Fibroblast of the aortic adventitia (primary cell): ENCODE measurements around the gene CAVIN1. TPM values are rescaled to one million over a fixed set of nuclear protein-coding genes. Genes with fewer than 3 reads are reported as not detected.
"Not testable (repeated sequence)": the region's sequence is repeated elsewhere in the genome, so short reads cannot be mapped to it uniquely, and the experiment has no call there.

ENCODE experiments used
- DNase-seq: peaks from one replicate; pipeline ENCODE4 v3.0.0-alpha.2; 2010; ENCODE audit warnings: low read depth
- H3K4me3 ChIP-seq: 2 replicates; pipeline ENCODE4 v1.5.1; 2011; ENCODE audit warnings: low read depth, mild to moderate bottlenecking, control low read depth, low read length, moderate library complexity
- total RNA-seq: library from RNA; depleted of rRNA; stranded (reverse); fragments of >200 nt; gene quantifications from 2 replicates; pipeline ENCODE4 v1.2.3, GENCODE V29; 2012; ENCODE audit warnings: low replicate concordance
- TF ChIP-seq, protein P1 (sequence below): IDR thresholded peaks from 2 replicates; pipeline ENCODE4 v1.5.1; 2011; ENCODE audit warnings: mild to moderate bottlenecking, low read length, control low read depth, inconsistent platforms; ENCODE audit not compliant: insufficient read depth

Gene CAVIN1
- total RNA-seq, 1 donor: 721 TPM

DNA sequence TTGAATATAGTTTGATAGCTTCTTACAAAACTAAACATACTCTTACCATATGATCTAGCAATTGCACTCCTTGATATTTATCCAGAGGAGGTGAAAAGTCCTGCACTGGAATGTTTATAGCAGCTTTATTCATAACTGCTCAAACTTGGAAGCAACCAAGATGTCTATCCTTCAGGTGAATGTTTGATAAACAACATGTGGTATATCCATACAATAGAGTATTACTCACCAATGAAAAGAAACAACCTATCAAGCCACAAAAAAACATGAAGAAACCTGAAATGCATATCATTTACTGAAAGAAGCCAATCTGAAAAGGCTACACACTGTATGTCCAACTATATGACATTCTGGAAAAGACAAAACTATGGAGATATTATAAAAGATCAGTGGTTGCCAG lies 50.9 kb downstream of the CAVIN1 start:
- no peak overlapping the region for H3K4me3 ChIP-seq
- TF ChIP-seq, protein P1, sequence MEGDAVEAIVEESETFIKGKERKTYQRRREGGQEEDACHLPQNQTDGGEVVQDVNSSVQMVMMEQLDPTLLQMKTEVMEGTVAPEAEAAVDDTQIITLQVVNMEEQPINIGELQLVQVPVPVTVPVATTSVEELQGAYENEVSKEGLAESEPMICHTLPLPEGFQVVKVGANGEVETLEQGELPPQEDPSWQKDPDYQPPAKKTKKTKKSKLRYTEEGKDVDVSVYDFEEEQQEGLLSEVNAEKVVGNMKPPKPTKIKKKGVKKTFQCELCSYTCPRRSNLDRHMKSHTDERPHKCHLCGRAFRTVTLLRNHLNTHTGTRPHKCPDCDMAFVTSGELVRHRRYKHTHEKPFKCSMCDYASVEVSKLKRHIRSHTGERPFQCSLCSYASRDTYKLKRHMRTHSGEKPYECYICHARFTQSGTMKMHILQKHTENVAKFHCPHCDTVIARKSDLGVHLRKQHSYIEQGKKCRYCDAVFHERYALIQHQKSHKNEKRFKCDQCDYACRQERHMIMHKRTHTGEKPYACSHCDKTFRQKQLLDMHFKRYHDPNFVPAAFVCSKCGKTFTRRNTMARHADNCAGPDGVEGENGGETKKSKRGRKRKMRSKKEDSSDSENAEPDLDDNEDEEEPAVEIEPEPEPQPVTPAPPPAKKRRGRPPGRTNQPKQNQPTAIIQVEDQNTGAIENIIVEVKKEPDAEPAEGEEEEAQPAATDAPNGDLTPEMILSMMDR: no peak
- DNase-seq: no peak

GRCh38 chr17:42368797-42369561 lies 54.1 kb downstream of the CAVIN1 start:
- not testable (repeated sequence) for H3K4me3 ChIP-seq, DNase-seq

- DNase-seq, H3K4me3 ChIP-seq: not testable (repeated sequence)
Observed at GRCh38 chr17:42368310-42368709, 54.7 kb downstream of the CAVIN1 start.

DNA sequence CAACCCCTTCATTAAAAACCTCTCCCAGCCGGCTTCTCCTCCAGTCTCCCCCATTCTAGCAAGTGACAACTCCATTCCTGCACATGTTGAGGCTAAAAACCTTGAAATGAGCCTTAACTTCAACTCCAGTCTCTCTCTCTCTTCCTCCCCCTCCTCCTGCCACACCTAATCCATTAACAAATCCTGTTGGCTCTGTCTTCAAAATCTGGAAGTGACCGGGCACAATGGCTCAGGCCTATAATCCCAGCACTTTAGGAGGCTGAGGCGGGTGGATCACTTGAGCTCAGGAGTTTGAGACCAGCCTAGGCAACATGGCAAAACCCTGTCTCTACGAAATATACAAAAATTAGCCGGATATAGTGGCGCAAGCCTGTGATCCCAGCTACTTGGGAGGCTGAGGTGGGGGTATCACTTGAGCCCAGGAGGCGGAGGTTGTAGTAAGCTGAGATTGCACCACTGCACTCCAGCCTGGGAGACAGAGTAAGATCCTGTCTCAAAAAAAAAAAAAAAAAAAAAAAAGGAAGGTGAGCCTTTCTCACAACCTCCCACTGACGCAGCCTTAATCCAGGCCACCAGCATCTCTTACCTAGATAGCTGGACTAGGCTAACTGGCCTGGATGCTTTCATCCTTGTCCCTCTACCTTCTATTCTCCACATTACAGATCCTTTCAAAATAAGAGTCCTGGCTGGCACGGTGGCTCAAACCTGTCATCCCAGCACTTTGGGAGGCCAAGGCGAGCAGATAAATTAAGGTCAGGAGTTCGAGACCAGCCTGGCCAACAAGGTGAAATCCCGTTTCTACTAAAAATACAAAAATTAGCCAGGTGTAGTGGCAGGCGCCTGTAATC lies 56.7 kb downstream of the CAVIN1 start:
- not testable (repeated sequence) for DNase-seq, H3K4me3 ChIP-seq

GRCh38 chr17:42365136-42365535 lies 57.9 kb downstream of the CAVIN1 start:
- no peak overlapping the region for H3K4me3 ChIP-seq
- TF ChIP-seq, protein P1: no peak
- peak; percentile 81 for DNase-seq

DNA sequence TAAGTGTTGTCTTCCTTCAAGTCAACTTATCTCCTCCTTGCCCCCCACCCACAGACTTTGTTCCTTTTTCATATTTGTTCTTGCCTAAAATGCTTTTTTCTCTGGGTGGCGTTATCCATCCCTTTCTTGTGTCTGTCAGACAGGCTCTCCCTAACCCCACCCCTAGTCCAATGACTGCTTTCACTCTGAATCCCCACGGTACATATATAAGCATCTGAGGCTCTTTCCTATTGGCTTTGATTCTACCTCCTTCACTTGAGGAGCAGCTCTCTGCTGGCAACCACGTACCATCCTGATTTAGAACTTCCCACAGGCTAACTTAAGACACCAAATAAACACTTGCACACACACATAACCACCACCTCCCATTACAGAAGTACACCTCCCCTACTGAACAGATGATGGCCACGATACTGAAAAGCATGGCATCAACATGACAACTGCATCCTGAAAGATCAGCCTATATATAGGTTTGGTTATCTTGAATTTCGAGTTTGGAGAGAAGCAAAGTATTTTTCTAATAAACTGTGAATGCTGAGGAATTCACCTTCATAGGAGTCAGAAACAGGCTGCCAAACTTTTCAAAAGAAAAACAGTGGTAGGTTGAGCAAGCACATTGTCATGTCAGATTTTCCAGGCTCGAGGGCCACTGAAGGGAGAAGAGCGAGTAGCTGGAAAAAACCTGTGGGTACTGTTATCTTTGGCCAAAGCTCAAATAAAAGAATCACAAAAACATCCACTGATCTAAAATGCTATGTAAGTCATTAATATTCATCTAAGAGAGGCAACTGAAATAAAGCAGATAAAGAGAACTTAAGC lies 59.1 kb downstream of the CAVIN1 start:
- TF ChIP-seq, protein P1: no peak
- no peak overlapping the region for H3K4me3 ChIP-seq
- DNase-seq: peak; percentile 88

- H3K4me3 ChIP-seq: no peak overlapping the region
- DNase-seq: no peak
- TF ChIP-seq, protein P1: no peak
Observed at GRCh38 chr17:42363231-42363630, 59.8 kb downstream of the CAVIN1 start.
